Activated CD8-positive, alpha-beta memory T cell treated with anti-CD3 and anti-CD28 coated beads, Interleukin-2, amount 50 U/mL, for 48 hours (primary cell): ENCODE measurements around the gene SLC14A1.

ENCODE experiments used
- DNase-seq: peaks from one replicate; pipeline ENCODE4 v3.0.0-alpha.2; 2020

Gene SLC14A1

DNA sequence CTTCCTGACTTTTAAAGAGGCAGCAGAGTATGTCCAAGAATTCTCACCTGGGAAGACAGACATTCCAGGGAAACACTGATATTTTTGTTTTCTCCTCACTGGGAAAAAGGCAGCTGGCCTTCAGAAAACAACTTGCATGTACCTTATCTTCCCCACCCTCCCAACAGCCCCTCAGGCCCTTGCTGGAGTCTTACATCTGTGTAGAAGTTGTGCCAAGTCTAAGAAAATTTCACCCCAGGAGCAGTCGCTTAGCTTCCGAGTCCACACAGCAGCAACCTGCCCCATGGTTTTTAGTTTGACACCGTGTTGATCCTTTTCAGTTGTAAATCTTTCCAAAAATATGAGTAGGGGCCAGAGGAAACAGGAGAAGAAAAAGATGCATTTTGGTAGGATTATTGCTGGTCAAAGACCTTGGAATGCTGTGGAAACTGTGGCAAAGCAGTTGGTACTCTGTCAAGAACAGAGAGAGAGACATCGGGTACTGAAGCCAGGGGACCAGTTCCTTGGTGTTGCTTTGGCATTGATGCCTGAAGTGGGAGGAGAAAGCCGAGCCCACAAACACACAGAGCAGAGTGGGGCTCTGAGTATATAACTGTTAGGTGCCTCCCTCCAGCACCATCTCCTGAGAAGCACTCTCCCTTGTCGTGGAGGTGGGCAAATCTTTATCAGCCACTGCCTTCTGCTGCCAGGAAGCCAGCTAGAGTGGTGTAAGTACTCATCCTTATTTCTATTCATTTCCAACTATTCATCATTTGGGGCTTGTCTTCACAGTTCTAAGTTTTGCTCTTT lies at the start of gene SLC14A1:
SLC14A1 (plus strand) TSS at position 615 of the 789 bp plus-strand sequence. CDS start 6,140 bp downstream, outside the sequence.
- DNase-seq: no peak

DNA sequence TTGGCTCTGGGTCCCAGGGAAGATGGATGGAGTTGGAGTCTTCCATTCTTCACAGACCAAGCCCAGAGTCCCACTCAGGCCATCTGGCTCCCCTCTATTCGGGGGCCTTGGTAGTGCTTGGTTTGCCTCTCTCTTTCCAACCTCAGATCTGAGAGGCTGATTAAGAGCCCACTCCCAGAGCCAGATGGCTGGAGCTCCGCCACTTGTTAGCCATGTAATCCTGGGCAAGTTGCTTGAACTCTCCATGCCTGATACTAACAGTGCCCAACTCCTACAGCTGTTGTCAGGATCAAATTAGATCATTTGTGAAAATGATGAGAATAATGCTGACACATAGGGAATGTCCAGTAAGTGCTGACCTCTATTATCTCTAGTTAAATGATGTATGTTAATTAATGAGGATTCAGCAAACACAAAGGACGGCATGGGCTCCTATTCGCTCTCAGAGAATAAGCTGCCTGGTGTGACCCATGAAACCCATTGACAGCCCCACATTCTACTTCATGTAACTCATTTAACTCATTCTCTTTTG lies 46.6 kb upstream of the SLC14A1 start:
- DNase-seq: no peak

DNA sequence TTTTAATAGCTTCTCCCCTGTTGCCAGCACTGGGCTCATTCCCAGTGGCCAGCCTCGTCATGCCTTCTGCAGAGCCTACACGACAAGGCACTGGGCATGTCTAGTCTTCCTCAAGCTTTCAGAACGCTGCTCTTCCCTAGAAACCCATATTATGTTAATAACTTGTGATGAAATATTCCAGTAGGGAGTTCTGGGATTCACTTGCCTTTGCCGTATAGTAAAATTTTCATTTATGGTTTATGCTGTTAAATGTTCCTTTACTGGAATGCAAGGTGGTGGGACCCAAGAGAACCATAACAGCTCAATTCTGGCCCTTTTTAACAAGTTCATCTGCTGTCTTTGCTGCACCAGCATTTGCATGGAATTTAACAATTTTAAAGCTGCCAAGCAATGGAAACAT lies 45.5 kb upstream of the SLC14A1 start:
- DNase-seq: no peak

DNA sequence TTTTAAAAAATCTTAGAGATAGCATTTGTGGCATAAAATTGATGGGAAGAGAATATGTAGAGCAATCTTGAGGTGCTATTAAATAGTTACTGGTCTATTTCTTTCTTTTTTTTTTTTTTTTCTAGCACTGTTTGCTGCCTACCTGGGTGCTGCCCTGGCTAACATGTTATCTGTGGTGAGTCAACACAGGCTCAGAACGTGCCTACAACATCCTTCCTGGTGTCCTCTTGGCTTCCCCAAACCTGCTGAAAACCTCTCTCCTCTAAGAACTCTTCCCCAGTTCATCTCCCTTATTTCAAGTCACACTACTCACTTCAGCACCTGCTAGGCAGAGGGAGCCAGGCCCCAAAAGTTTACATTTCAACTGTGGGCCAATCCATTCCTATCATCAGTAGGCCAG lies 45.1 kb upstream of the SLC14A1 start:
- no peak for DNase-seq

GRCh38 chr18:45680066-45680690 lies 43.8 kb upstream of the SLC14A1 start:
- DNase-seq: no peak

GRCh38 chr18:45682181-45682580 lies 41.8 kb upstream of the SLC14A1 start:
- no peak for DNase-seq

GRCh38 chr18:45684341-45685115 lies 39.5 kb upstream of the SLC14A1 start:
- no peak for DNase-seq

DNA sequence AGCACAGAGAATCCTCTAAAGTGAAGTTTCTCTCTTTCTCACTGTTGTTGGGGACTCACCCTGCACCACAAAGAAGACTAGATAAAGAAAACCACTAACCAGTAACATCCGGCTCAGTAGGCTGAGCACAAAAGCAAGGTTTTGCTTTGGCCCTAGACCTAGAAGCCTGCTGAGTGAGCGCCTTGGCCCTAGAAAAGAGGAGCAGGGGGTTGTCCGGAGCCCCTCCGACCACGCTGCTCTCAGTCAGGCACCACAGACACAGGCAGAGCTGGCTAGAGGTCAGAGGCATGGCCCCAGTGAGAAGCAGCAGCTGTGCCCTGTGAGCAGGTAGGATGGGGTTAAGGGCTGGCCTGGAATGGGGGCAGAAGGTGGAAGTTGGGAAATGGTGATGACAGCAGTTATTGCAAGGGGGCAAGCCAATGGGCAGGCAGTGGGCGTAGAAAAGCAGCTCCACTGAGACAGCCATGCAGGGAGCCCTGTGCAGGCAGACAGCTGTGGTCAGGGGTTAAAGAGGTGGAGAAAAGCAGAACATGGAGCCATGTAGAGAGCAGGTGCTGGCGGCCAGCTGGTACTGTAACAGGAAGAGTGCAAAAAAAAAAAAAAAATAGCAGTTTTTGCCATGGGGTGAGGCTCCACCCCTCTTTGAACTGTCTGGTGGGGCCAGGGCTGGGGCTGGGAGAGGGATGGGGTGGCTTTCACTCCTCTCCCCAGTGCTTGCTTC lies 36.9 kb upstream of the SLC14A1 start:
- no peak for DNase-seq

GRCh38 chr18:45687621-45688020 lies 36.4 kb upstream of the SLC14A1 start:
- DNase-seq: no peak

DNA sequence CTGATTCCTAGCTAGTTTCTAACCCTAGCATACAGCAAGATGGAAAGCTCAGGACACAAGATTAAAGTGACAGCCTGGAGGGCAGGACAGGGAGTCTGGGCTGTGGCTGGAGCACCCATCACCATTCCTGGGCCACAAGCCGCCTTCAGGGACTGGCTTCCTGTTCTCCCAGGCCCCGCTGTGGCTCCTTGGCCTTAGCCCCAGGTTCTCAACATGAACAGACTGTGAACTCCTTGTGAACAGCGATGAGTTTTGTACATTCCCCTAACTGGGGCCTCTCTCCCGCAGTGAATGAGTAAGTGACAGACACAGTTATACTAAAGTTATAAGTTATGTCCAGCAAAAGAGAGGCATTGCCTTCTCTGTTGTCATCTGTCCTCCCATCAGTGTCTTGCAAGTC lies 35.9 kb upstream of the SLC14A1 start:
- no peak for DNase-seq

DNA sequence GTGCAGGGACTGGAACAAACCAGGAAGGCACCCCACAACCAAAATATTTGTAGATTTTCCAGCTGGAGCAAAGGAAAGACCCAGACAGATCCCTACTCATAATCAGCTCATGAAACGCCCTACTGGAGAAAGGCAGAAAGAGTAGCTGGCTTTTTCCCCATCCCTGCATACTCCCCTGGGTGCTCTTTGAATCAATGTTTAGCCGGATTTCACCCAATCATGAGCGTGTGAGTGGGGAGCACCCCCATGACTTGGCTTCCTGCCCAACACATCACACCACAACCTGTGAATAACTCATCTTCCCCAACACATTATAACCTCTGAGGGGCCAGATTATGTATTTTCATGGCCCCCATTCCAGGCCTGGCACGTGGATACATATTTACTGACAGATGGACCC lies 35.1 kb upstream of the SLC14A1 start:
- DNase-seq: no peak

DNA sequence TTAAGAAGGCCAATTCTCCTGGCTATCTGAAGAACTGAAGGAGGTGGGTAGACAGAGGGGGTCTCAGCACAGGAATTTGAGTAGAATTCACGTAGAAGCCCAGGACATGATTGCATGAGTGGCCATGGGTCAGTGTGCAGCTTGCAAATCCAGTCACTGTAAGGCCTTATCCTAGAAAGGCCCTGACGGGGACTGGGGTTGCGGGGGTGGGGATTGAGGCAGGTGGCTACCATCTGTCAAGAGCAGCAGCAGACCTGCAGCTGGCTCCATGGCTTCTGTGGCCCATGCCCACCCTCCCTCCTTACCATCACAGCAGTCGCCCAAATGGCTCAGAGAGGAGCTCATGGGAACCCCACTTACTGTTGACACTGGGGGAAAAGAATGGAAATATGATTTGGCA lies 34.6 kb upstream of the SLC14A1 start:
- no peak for DNase-seq

DNA sequence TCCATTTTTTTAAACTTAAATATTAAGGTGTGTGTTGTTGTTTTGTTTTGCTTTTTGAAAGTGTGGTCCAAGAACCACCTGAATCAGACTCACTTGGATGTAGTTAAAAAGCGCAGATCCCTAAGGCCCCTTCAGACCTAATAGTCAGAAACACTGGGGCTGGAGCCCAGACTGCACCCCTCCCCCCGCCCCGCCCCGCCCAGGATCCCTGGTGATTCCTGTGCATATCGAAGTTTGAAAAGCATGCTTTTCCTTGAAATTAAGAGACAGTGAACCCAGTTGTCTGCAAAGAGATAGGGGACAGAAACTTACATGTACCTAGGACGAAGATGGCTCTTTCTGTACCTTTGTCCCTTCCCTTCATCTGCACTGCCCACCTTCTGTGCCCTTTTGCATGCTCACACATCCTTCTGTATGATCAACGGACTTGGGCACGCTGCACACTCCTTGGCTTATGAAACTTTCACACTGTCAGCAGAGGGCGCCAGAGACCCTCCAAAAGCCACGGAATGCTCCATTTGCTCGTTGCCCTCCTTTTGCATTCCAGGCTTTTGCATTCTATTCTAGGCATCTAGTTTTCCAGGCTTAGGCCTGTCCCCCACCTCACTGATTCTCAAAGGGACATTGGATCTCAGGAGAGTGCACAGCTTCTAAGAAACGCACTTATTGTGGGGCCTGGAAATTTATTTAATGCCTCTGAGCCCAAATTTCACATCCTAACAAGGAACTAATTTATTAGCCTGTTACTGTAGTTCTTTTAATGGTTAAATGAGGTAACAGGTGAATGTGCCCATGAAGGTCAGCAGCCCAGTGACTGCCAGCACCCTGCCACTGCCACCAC lies 32.8 kb upstream of the SLC14A1 start:
- DNase-seq: peak; percentile 88

GRCh38 chr18:45691816-45692179 lies 32.2 kb upstream of the SLC14A1 start:
- no peak for DNase-seq

DNA sequence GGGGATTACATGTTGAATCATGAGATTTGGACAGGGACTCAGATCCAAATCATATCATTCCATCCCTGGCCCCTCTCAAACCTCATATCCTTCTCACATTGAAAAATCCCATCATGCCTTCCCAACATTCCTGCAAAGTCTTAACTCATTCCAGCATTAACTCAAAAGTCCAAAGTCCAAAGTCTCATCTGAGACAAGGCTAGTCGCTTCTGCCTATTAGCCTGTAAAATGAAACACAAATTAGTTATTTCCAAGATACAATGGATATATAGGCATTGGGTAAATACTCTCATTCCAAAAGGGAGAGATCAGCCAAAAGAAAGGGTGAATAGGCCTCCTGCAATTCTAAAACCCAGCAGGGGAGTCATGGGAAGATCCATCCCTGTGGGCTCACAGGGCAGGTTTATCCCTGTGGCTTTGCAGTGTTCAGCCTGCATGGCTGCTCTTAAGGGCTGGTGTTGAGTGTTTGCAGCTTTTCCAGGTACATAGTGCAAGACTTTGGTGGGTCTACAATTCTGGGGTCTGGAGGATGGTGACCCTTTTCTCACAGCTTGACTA lies 21.2 kb upstream of the SLC14A1 start:
- DNase-seq: no peak

DNA sequence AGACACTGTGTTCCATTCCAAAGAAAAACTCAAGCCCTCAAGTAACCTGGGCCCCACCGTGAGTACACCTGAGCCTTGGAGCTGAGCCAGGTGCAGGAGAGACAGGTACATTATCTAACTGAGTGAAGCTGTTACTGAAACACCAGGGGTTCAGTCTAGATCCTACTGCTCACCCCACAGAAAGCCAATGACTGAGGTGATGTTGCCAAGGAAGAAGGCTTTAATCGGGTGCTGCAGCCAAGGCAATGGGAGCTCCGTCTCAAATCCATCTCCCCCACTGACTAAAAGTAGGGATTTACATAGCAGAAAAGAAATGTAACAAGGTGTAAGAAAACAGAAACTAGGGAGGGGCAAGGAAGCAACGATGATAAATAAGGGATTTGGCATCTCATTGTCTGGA lies 15.2 kb upstream of the SLC14A1 start:
- DNase-seq: no peak

DNA sequence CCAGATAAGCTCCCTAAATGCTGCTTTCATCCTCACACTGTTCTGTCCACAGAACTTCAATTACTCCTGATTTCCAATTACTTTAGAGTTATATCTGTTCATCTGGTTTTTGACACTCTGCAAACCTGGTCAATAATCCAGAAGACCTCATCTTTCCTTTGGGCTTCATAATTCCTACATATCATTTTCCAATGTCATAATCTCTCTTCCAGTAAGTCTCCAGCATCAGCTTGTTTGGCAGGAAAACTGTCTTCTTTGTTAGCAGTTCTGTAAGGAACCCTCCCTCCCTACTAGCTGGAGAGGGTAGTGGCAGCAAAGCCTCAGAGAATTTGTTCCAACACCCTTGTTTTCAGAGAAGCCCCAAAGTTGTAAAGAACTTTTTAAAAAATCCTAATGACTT lies 11.9 kb upstream of the SLC14A1 start:
- DNase-seq: no peak

DNA sequence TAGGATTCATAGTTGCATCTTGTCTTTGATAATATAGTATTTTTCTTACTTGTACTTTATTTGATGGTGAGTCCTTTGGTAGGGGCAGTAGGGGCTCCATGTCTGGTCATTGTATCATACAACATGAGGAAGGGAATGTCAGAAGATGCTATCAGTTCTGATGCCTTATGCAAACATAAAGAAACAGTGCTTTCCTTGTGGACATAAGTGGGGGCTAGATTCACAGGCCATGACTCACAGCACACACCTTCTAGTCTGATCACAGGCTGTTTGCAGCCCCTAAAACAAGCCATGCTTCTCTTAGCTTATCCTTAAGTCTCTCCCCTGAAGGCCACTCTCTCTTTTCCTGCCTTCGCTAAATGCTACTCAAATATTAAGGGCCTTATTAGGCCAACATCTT lies 10.7 kb upstream of the SLC14A1 start:
- no peak for DNase-seq

DNA sequence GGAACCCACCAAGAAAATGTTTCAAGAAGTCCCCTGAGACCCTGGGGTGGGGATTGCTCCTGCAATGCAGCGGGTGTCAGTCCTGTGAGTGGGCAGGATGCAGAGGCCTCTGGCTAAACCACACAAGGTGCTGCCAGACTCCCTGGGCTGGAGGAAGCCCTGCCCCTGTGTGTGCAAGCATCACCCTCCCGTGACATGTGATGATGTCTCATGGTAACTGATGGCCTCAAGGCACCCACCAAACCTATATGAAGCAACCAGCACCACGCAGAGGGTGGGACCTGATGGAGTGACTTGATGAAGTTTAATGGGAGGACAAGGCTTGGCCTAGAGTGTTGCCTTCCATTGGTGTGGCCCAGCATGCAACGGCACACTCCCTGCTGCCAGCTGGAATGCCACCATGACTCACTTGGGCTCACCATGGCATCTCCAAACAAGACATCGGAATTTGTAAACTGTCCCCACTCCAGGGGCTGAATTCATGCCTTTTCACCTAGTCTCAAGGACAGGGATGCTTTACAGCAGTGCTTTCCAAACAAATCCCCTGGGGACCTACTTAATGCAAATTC lies 8.7 kb upstream of the SLC14A1 start:
- no peak for DNase-seq

DNA sequence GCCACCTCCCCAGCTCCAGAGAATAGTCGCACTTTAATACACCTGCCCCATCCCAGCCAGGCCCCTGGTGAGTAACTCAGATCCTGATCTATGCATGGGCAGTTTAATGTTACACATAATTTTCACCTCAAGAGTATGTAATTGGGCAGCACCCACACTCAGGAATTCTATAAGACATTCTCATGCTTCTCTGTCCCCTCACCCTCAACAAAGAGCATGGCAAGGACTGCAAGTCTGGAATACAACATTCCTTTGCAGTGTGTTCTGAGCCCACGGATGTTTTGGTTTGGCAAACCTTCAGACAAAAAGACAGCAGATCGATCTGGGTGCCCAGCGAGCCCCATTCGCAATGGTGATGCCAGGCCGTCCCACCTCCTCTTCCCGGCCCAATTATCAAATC lies 4.9 kb upstream of the SLC14A1 start:
- no peak for DNase-seq

DNA sequence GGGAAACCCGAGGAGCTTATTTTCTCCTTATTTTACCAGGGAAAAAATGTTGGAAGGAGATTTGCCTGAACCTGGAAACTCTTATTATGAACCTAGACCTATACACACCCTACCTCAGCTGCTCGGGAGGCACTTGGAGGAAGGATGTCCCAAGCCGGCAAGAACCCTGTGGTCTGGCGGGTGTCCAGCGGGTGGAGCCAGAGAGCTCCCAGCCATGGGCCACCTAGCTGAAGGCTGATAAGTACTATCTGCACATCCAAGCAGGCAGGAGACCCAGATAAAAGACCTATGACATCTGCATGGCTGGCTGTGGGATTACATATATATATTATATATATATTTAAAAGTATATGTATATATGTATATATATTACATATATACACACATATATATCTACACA lies 1.1 kb upstream of the SLC14A1 start:
- DNase-seq: peak; percentile 88
